Activated naive CD4-positive, alpha-beta T cell treated with Interleukin-2 at 50 U/mL for 16 hours (primary cell): ENCODE measurements around the gene NDUFAF5.
"Not testable (repeated sequence)": the region's sequence is repeated elsewhere in the genome, so short reads cannot be mapped to it uniquely, and the experiment has no call there.

Source experiments
- DNase-seq: peaks from one replicate; pipeline ENCODE4 v3.0.0-alpha.2; 2020

NDUFAF5 gene

GRCh38 chr20:13784893-13785715 is at the start of gene NDUFAF5, which contains the start of gene ESF1:
TSS of gene NDUFAF5 (plus strand) at chr20:13785028. CDS start at chr20:13785069, 41 bp downstream.
TSS of gene ESF1 (minus strand) at chr20:13784919. CDS start at chr20:13783140, 1,779 bp downstream.
- peak; percentile 94 for DNase-seq

- DNase-seq, result no peak
Measured at GRCh38 chr20:13735826-13736225, 49.0 kb upstream of the NDUFAF5 start.

GRCh38 chr20:13736436-13737191 is 48.2 kb upstream of the NDUFAF5 start:
- no peak for DNase-seq

GRCh38 chr20:13738187-13738586 is 46.6 kb upstream of the NDUFAF5 start:
- not testable (repeated sequence) for DNase-seq

- DNase-seq, result no peak
Measured at GRCh38 chr20:13739731-13740649, 44.8 kb upstream of the NDUFAF5 start.

GRCh38 chr20:13741879-13742278 is 42.9 kb upstream of the NDUFAF5 start:
- DNase-seq, result no peak

- no peak for DNase-seq
Measured at GRCh38 chr20:13744352-13744751, 40.5 kb upstream of the NDUFAF5 start.

GRCh38 chr20:13745784-13746183 is 39.0 kb upstream of the NDUFAF5 start:
- no peak for DNase-seq

GRCh38 chr20:13749811-13750210 is 35.0 kb upstream of the NDUFAF5 start:
- DNase-seq, result no peak

GRCh38 chr20:13753436-13754036 is 31.3 kb upstream of the NDUFAF5 start:
- DNase-seq, result no peak

- no peak for DNase-seq
Measured at GRCh38 chr20:13755809-13756208, 29.0 kb upstream of the NDUFAF5 start.

- no peak for DNase-seq
Measured at GRCh38 chr20:13756551-13756950, 28.3 kb upstream of the NDUFAF5 start.

GRCh38 chr20:13758884-13759283 is 25.9 kb upstream of the NDUFAF5 start:
- DNase-seq, result no peak

- DNase-seq, result not testable (repeated sequence)
Measured at GRCh38 chr20:13760451-13760946, 24.3 kb upstream of the NDUFAF5 start.

- DNase-seq, result no peak
Measured at GRCh38 chr20:13765299-13765698, 19.5 kb upstream of the NDUFAF5 start.

- DNase-seq, result no peak
Measured at GRCh38 chr20:13765868-13766416, 18.9 kb upstream of the NDUFAF5 start.

- no peak for DNase-seq
Measured at GRCh38 chr20:13770141-13770540, 14.7 kb upstream of the NDUFAF5 start.

GRCh38 chr20:13771853-13772453 is 12.9 kb upstream of the NDUFAF5 start:
- no peak for DNase-seq

GRCh38 chr20:13772529-13772928 is 12.3 kb upstream of the NDUFAF5 start:
- DNase-seq, result no peak

- DNase-seq, result no peak
Measured at GRCh38 chr20:13775867-13776266, 9.0 kb upstream of the NDUFAF5 start.

GRCh38 chr20:13777171-13777601 is 7.6 kb upstream of the NDUFAF5 start:
- no peak for DNase-seq
